C4-2B (cell line): ENCODE data around the gene CRYBB1.

Experiments
- H3K27ac ChIP-seq: fragments of 450-650 bp; 2 replicates; pipeline ENCODE4 v1.5.1; 2017
- ZFX ChIP-seq: fragments of 450-650 bp; IDR thresholded peaks from 2 replicates; pipeline ENCODE4 v1.6.1; 2017
- TF ChIP-seq, protein P1 (sequence below): fragments of 450-650 bp; conservative IDR thresholded peaks from 2 replicates; pipeline ENCODE4 v1.5.1; 2017; ENCODE audit warnings: mild to moderate bottlenecking

CRYBB1 gene

DNA sequence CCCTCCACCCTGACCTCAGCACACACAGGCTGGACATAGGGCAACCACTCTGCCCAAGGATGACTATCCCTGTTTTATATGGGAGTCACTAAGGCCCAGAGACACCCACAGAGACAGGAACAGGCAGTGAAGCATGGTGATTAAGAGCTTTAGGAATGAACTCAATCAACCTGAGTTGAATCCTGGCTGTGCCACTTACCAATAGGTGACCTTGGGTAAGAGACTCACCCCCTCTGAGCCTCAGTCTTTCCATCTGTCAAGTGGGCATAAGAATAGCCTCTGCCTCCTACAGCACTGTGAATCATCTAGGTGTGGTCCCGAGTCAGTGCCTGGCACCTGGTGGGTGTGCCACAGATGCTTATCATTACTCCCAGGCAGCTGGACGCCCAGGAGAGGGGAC is 6.8 kb downstream of the CRYBB1 start:
- TF ChIP-seq, protein P1, sequence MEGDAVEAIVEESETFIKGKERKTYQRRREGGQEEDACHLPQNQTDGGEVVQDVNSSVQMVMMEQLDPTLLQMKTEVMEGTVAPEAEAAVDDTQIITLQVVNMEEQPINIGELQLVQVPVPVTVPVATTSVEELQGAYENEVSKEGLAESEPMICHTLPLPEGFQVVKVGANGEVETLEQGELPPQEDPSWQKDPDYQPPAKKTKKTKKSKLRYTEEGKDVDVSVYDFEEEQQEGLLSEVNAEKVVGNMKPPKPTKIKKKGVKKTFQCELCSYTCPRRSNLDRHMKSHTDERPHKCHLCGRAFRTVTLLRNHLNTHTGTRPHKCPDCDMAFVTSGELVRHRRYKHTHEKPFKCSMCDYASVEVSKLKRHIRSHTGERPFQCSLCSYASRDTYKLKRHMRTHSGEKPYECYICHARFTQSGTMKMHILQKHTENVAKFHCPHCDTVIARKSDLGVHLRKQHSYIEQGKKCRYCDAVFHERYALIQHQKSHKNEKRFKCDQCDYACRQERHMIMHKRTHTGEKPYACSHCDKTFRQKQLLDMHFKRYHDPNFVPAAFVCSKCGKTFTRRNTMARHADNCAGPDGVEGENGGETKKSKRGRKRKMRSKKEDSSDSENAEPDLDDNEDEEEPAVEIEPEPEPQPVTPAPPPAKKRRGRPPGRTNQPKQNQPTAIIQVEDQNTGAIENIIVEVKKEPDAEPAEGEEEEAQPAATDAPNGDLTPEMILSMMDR, result no peak
- TF ChIP-seq ZFX, result no peak
- H3K27ac ChIP-seq, result no peak overlapping the region

- no peak overlapping the region for H3K27ac ChIP-seq
- TF ChIP-seq, protein P1, result no peak
- TF ChIP-seq ZFX, result no peak
Measured at GRCh38 chr22:26610072-26610958, 7.5 kb downstream of the CRYBB1 start.

DNA sequence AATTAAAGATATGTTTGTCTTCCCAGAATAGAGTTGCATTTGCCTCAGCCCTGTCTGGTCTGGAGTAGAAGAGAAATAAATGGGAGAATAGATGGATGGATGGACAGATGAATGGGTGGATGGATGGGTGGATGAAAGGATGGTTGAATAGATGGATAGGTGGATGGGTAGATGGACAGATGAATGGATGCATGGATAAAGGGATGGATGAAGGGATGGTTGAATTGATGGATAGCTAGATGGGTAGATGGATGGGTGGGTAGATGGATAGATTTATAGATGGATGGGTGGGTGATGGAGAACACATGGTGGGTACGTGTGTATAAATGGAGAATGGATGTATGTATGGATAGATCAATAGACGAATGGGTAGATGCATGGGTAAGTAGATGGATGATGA is 8.5 kb downstream of the CRYBB1 start:
- TF ChIP-seq, protein P1, result no peak
- H3K27ac ChIP-seq, result no peak overlapping the region

- no peak overlapping the region for H3K27ac ChIP-seq
- TF ChIP-seq, protein P1, result no peak
- no peak for TF ChIP-seq ZFX
Measured at GRCh38 chr22:26608129-26608528, 9.7 kb downstream of the CRYBB1 start.

GRCh38 chr22:26606611-26607010 is 11.2 kb downstream of the CRYBB1 start:
- TF ChIP-seq, protein P1, result no peak
- TF ChIP-seq ZFX, result no peak
- H3K27ac ChIP-seq, result no peak overlapping the region

GRCh38 chr22:26604368-26604767 is 13.5 kb downstream of the CRYBB1 start:
- no peak for TF ChIP-seq ZFX
- TF ChIP-seq, protein P1, result no peak
- H3K27ac ChIP-seq, result no peak overlapping the region

DNA sequence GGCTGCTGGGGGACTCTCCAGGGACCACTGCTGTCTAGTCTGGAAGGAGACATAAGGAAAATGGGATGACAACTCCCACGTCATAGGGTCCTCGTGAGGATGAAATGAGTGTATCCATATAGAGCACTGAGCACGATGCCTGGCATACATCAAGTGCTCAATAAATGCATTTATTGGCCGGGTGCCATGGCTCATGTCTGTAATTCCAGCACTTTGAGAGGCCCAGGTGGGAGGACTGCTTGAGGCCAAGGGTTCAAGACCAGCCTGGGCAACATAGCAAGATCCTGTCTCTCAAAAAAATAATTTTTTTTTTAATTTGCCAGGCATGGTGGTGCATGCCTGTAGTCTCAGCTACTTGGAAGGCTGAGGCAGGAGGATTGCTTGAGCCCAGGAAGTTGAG is 15.7 kb downstream of the CRYBB1 start:
- H3K27ac ChIP-seq, result no peak overlapping the region
- no peak for TF ChIP-seq ZFX
- TF ChIP-seq, protein P1, result no peak
